ENCODE data around the gene TGM2. TPM values are rescaled to one million over a fixed set of nuclear protein-coding genes. Genes with fewer than 3 reads are reported as not detected.

The TGM2 gene
- total RNA-seq, 1 donor from 2014 or later, result 131 TPM

- peak; percentile 62 for DNase-seq (ENCODE audit: low spot score)
These were observed 34.7 kb upstream of the TGM2 start for GRCh38 chr20:38199501-38200390.

GRCh38 chr20:38198238-38198861 lies 33.3 kb upstream of the TGM2 start:
- DNase-seq (ENCODE audit: low spot score), result peak; percentile 62

DNA sequence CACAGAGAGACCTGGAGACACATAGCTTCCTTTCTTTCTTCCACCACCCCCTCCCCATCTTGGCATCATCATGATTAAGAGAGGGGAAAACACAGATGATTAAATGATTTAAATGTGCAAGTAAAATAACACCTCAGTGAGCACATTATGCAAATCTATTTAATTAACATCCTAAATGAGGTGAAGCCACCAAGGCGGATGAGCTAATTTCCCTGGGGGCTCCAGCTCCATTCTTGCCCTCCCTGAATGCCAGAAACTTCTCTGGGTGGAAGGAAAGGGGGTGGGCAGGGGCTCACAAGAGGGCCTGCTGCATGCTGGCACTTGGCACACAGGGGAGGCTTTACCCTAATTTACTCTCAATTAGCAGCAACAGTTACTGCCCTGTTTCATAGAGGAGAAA lies 32.5 kb upstream of the TGM2 start:
- DNase-seq (ENCODE audit: low spot score), result peak; percentile 24

DNA sequence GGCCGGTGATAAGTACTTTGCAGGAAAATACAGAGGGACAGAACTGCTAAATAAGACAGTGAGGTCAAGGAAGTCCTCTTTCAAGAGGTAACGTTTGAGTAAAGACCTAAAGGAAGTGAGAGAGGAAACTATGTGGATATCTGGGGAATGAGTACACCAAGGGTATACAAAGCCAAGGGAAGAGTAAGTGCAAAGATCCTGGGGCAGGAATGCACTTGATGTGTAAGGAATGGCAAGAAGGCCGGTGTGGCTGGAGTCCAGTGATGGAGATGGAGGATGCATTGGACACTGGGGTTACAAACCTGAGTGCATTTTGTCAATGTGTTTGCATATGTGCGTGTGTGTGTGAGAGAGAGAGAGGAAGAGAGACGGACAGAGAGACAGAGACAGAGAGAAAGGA lies 32.1 kb upstream of the TGM2 start:
- DNase-seq (ENCODE audit: low spot score), result peak; percentile 6

GRCh38 chr20:38196592-38196991 lies 31.5 kb upstream of the TGM2 start:
- peak; percentile 91 for DNase-seq (ENCODE audit: low spot score)

GRCh38 chr20:38196076-38196475 lies 31.0 kb upstream of the TGM2 start:
- DNase-seq (ENCODE audit: low spot score), result peak; percentile 75

- DNase-seq (ENCODE audit: low spot score), result peak; percentile 77
These were observed 30.5 kb upstream of the TGM2 start for GRCh38 chr20:38195521-38195920.

GRCh38 chr20:38194971-38195504 lies 30.0 kb upstream of the TGM2 start:
- DNase-seq (ENCODE audit: low spot score), result peak; percentile 64

DNA sequence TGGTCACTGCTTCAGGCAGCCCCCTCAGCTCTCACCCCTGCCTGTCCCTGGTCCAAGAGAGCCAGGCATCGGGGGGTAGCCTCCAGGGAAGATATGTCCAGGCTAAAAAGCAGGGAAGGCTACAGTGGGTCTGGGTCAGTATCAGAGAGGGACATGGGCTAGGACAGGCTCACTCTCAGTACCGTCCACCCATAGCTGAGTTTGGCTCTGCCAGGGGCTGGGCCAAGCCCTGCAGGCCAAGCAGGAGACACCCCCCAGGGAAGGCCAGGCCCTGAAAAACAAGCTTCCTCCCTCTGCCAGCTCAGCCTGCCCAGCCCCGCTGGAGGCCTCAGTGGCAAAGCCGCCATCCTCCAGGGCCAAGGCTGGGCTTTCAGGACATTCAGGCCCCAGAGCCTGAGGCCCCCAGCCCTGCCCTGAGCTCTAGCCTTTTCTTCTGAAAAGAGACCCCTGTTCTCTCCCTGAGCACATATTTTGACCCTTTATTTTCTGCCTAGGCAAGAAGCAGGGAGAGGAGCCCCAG lies 28.6 kb upstream of the TGM2 start:
- peak; percentile 76 for DNase-seq (ENCODE audit: low spot score)

DNA sequence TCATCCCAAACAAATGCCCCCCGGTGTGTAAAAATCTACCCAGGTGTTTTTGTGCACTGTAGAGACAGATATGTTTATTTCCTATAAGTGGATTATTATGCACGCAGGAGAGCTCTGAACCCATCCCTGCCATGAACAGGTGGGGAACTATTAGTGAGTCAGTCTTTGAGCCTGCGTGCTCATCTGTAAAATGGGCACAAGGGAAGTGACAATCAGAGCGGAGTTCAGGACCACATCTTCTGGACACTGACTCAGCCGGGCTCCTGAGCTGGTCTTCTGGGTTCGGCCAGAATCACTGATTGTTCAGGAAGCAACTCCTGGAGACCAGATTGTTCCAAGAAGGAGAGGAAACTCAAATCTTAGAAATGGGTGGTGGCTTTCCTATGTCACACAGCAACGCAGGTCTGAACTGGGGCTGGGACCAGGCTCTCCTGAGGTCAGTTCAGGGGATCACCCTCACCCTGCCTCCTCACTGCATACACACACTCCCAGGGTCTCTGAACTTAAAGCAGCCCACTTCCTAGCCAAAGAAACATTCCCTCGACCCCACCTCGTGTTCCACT lies 27.3 kb upstream of the TGM2 start:
- peak; percentile 65 for DNase-seq (ENCODE audit: low spot score)

GRCh38 chr20:38191654-38192053 lies 26.6 kb upstream of the TGM2 start:
- peak; percentile 28 for DNase-seq (ENCODE audit: low spot score)

GRCh38 chr20:38190936-38191371 lies 25.9 kb upstream of the TGM2 start:
- peak; percentile 89 for DNase-seq (ENCODE audit: low spot score)

DNA sequence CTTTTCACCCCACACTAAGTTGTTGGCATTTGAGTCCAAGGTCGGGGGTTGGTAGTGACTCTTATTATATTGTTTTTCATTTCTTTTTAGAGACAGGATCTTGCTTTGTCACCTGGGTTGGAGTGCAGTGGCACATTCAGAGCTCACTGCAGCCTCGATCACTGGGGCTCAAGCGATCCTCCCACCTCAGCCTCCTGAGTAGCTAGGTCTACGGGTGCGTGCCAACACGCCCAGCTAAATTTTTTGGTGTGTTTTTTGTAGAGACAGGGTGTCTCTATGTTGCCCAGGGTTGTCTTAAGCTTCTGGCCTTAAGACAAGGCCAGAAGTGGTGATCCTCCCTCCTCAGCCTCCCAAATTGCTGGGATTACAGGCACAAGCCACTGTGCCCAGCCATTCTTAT lies 25.1 kb upstream of the TGM2 start:
- peak; percentile 74 for DNase-seq (ENCODE audit: low spot score)

DNA sequence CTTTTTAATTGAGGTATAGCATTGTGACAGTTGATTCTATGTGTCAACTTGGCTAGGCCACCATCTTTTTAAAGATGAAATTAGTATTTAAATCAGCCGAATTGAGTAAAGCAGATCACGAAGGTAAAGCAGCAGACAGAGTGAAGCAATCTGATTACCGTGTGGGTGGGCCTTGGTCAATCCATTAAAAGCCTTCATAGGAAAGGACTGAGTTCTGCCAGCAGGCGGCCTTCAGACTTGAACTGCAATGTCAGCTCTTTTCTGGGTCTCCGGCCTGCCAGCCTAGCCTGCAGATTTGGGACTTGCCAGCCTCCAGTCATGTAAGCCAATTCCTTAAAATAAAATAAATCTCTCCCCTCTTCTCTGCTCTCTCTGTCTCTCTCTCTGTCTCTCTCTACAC lies 22.4 kb upstream of the TGM2 start:
- DNase-seq (ENCODE audit: low spot score), result peak; percentile 51

DNA sequence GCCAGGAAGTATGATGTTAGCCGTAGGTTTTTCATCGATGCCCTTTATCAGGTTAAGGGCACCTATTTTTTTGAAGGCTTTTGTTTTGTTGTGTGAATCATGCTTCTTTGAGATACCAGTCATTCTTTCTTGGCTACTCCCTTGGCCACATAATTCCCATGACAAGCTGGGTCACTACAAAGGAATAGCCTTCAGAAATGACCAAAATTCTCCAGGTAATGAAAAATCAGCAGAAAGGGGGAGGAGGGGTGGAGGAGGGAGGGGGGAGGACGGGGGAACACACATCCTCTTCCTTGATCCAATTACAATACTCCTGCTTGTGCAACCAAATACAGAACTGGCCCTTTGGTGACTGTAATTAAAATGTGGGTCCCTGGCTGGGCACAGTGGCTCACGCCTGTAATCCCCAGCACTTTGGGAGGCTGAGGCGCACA lies 21.7 kb upstream of the TGM2 start:
- DNase-seq (ENCODE audit: low spot score), result no peak

DNA sequence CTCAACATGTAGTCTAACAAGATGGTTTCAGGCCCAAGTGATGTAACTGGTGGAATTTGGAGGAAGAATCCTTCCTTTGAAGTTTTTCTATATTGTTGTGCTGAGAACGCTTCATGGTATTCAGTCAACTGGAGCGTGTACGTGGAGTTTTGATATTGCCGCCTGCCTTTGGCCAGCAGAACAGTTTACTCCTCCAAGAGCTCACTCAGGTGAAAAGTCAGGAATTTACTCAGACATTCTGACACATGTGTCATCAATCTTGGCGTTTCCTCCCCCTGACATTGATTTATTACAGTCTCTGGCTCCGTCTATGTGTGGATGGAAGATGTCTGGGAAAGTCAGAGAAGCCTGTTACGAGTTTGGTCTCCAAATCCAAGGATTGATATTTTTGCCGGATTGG lies 19.0 kb upstream of the TGM2 start:
- no peak for DNase-seq (ENCODE audit: low spot score)

DNA sequence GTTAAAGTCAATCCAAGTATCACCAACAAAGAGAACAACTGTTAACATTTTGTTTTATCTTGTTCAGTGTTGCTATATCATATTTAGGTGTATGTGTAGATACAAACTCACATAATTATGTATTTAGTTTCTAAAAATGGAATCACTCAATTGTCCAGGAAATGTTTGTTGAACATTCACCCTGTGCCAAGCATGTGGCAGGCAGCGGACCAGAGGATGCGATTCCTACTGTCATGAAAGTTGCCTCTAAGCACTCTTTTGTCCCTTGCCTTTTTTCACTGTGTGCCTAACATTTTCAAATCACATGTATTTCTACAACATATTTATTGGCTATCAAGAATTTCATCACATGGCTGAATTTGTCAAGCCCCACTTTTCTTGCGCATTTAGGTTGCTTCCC lies 16.9 kb upstream of the TGM2 start:
- DNase-seq (ENCODE audit: low spot score), result no peak

DNA sequence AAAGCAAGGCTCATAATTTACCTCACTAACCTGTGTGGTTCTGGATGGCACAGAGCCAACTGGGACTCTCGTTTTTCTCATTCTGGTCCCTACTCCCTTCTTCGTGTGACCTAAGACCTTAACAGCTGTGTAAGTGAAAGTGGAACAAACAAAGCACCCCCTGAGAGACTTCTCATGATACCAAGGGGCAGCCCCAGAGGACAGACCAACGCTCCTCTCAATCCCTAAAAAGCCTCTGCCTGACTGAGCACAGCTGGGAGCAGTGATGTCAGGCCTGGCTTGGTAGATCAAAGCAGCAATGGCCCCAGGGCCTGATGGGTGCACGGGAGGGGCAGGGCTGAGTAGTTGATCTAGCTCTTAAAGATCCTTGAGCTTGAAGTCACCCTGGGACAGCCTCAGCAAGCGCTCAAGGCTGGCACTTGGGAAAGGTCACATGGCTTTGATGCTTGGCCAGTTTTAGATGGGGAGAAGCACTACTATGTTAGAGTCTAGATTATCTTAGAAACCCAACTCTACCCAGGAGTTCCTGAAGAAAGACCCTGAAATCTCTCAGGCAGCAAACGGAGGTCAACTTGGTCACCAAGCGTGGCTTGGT lies 16.2 kb upstream of the TGM2 start:
- DNase-seq (ENCODE audit: low spot score), result peak; percentile 59

GRCh38 chr20:38180781-38181180 lies 15.7 kb upstream of the TGM2 start:
- DNase-seq (ENCODE audit: low spot score), result no peak

- DNase-seq (ENCODE audit: low spot score), result no peak
These were observed 14.8 kb upstream of the TGM2 start for GRCh38 chr20:38179846-38180245.

GRCh38 chr20:38178581-38178980 lies 13.5 kb upstream of the TGM2 start:
- no peak for DNase-seq (ENCODE audit: low spot score)

Data from mesenteric fat pad (tissue), 1 donor.